Inferior parietal cortex (tissue), 1 donor: ENCODE data around the gene ACSL5.
"Not testable (repeated sequence)": the region's sequence is repeated elsewhere in the genome, so short reads cannot be mapped to it uniquely, and the experiment has no call there.

Source experiments
- DNase-seq: peaks from one replicate; pipeline ENCODE4 v3.0.0-alpha.2; 2016; ENCODE audit errors: extremely low spot score

Gene ACSL5

GRCh38 chr10:112461029-112461887 is 87.3 kb downstream of the ACSL5 start:
- DNase-seq = no peak

- not testable (repeated sequence) for DNase-seq
These were observed 90.2 kb downstream of the ACSL5 start for GRCh38 chr10:112464074-112464473.

DNA sequence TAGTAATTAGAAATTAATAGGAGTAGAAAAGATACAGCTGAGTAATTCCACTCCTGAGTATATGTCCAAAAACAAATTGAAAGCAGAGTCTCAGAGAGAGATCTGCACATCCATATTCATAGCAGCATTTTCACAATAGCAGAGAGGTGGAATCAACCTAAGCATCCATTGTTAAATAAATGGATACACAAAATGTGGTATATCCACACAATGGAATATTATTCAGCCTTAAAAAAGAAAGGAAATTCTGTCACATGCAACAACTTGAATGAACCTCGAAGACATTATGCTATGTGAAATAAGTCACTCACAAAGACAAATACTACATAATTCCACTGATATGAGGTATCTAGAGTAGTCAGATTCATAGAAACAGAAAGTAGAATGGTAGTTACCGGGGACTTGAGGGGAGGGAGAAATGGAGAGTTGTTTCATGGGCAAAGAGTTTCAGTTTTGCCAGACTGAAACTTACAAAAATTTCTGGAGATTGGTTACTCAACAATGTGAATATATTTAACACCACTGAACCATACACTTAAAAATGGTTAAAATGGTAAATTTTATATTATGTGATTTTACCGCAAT is 91.5 kb downstream of the ACSL5 start:
- no peak for DNase-seq

GRCh38 chr10:112466802-112467201 is 92.9 kb downstream of the ACSL5 start:
- DNase-seq = no peak

- DNase-seq = no peak
These were observed 93.7 kb downstream of the ACSL5 start for GRCh38 chr10:112467541-112468075.

DNA sequence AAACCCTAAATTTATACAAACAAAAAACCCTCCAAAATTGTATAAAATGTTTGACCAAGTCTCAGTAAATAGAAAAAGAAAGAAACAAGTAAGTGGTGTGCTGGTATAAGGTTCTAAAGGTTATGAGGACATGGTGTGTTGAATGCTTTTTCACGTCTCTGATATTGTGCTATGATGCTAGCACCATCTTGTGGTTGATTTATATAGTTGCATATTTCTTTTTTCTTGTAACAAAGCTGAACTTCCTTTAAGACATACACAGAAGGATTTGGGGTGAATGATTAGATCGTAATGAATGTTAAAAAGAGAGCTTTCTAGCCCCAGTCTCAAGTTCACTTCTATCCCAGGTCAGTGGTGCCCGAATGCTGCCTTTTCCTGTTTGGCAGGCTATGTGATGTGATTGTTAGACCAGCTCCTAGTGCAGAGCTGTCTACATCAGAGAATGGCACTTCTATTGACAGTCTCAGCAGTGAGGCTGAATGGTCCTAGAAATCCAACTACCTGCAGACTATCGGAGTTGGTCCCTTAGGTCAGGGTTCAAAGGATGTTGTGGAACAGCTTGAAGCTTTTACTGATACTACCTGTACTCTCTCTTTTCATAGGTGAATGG is 98.1 kb downstream of the ACSL5 start:
- peak; percentile 69 for DNase-seq

- DNase-seq = no peak
These were observed 101.8 kb downstream of the ACSL5 start for GRCh38 chr10:112475575-112476218.
